Progenitor cell of endocrine pancreas (in vitro differentiated cells): ENCODE data around the gene MAP3K15. TPM values are rescaled to one million over a fixed set of nuclear protein-coding genes. Genes with fewer than 3 reads are reported as not detected.
"Not testable (repeated sequence)": the region's sequence is repeated elsewhere in the genome, so short reads cannot be mapped to it uniquely, and the experiment has no call there.

Source experiments
- DNase-seq: peaks from one replicate; pipeline ENCODE4 v3.0.0; 2021; ENCODE audit warnings: low spot score; ENCODE audit not compliant: unreplicated experiment
- H3K27ac Mint-ChIP-seq: 2 replicates; pipeline ENCODE4 v1.8.0; 2021; ENCODE audit warnings: mild to moderate bottlenecking, moderate library complexity, mixed read lengths
- H3K27me3 Mint-ChIP-seq: 2 replicates; pipeline ENCODE4 v1.8.0; 2021; ENCODE audit warnings: mixed read lengths
- H3K36me3 Mint-ChIP-seq: 2 replicates; pipeline ENCODE4 v1.8.0; 2022; ENCODE audit warnings: mixed read lengths; ENCODE audit not compliant: insufficient read depth
- H3K4me1 Mint-ChIP-seq: 2 replicates; pipeline ENCODE4 v1.8.0; 2021; ENCODE audit warnings: low read depth, mixed read lengths
- H3K4me3 Mint-ChIP-seq: 2 replicates; pipeline ENCODE4 v1.8.0; 2021; ENCODE audit warnings: low read depth, mild to moderate bottlenecking, moderate library complexity, mixed read lengths
- H3K9me3 Mint-ChIP-seq: 2 replicates; pipeline ENCODE4 v1.8.0; 2021; ENCODE audit warnings: low read depth, mixed read lengths
- CTCF ChIP-seq: fragments of 200-600 bp; sonication (generic); IDR thresholded peaks from one replicate; pipeline ENCODE4 v1.5.0; 2021; ENCODE audit warnings: antibody characterized with exemption, mild to moderate bottlenecking; ENCODE audit not compliant: unreplicated experiment
- total RNA-seq: library from RNA; stranded (reverse); gene quantifications from 2 replicates; pipeline ENCODE4 v1.2.1, GENCODE V29; 2021

MAP3K15 gene
- total RNA-seq, 1 donor from 2014 or later, result 5.1 TPM

GRCh38 chrX:19479458-19479857, 35.9 kb downstream of the MAP3K15 start:
- no peak for DNase-seq
- no peaks in the 10 kb centered on the region for H3K27me3 Mint-ChIP-seq
- H3K9me3 Mint-ChIP-seq, result peaks cover 14% of the 10 kb centered on the region
- TF ChIP-seq CTCF, result no peak
- no peaks in the 10 kb centered on the region for H3K4me1 Mint-ChIP-seq
- no peak overlapping the region for H3K4me3 Mint-ChIP-seq
- H3K36me3 Mint-ChIP-seq, result peaks cover 2% of the 10 kb centered on the region
- H3K27ac Mint-ChIP-seq, result no peak overlapping the region

- peaks cover 27% of the 10 kb centered on the region for H3K9me3 Mint-ChIP-seq
- H3K27me3 Mint-ChIP-seq, H3K4me3 Mint-ChIP-seq, H3K27ac Mint-ChIP-seq, DNase-seq, H3K4me1 Mint-ChIP-seq, H3K36me3 Mint-ChIP-seq: not testable (repeated sequence)
These were observed 46.9 kb downstream of the MAP3K15 start for GRCh38 chrX:19468383-19468782.

- H3K27me3 Mint-ChIP-seq, result no peaks in the 10 kb centered on the region
- H3K4me3 Mint-ChIP-seq, result no peak overlapping the region
- H3K27ac Mint-ChIP-seq, result no peak overlapping the region
- H3K9me3 Mint-ChIP-seq, result peaks cover 17% of the 10 kb centered on the region
- H3K36me3 Mint-ChIP-seq, result peaks cover 6% of the 10 kb centered on the region
- DNase-seq, result no peak
- no peak for TF ChIP-seq CTCF
- H3K4me1 Mint-ChIP-seq, result peaks cover 4% of the 10 kb centered on the region
These were observed 52.4 kb downstream of the MAP3K15 start for GRCh38 chrX:19462879-19463278.

- Mint-ChIP-seq H3K9me3 (peaks cover 17% of the 10 kb centered on the region), H3K4me1 (peaks cover 4% of the 10 kb centered on the region), H3K4me3 (no peak overlapping the region), H3K27me3 (no peaks in the 10 kb centered on the region), H3K27ac (no peak overlapping the region), H3K36me3 (peaks cover 6% of the 10 kb centered on the region)
- no peak for DNase-seq
- TF ChIP-seq CTCF, result no peak
These were observed 53.1 kb downstream of the MAP3K15 start for GRCh38 chrX:19462231-19462630.

- Mint-ChIP-seq H3K9me3 (peaks cover 12% of the 10 kb centered on the region), H3K27me3 (no peaks in the 10 kb centered on the region), H3K27ac (no peak overlapping the region), H3K36me3 (peaks cover 6% of the 10 kb centered on the region), H3K4me3 (no peak overlapping the region), H3K4me1 (peaks cover 12% of the 10 kb centered on the region)
- DNase-seq, result no peak
- TF ChIP-seq CTCF, result no peak
These were observed 57.6 kb downstream of the MAP3K15 start for GRCh38 chrX:19457662-19458061.

- peaks cover 11% of the 10 kb centered on the region for H3K9me3 Mint-ChIP-seq
- no peaks in the 10 kb centered on the region for H3K27me3 Mint-ChIP-seq
- peaks cover 14% of the 10 kb centered on the region for H3K4me1 Mint-ChIP-seq
- no peak overlapping the region for H3K4me3 Mint-ChIP-seq
- TF ChIP-seq CTCF, result no peak
- H3K27ac Mint-ChIP-seq, result peak overlapping the region; percentile 45
- peaks cover 3% of the 10 kb centered on the region for H3K36me3 Mint-ChIP-seq
- no peak for DNase-seq
These were observed 67.2 kb downstream of the MAP3K15 start for GRCh38 chrX:19448077-19448476.
